ENCODE results near the gene ZNF511. TPM values are rescaled to one million over a fixed set of nuclear protein-coding genes. Genes with fewer than 3 reads are reported as not detected.

The ZNF511 gene
- total RNA-seq, 1 donor from 2014 or later, result 56.7 TPM

DNA sequence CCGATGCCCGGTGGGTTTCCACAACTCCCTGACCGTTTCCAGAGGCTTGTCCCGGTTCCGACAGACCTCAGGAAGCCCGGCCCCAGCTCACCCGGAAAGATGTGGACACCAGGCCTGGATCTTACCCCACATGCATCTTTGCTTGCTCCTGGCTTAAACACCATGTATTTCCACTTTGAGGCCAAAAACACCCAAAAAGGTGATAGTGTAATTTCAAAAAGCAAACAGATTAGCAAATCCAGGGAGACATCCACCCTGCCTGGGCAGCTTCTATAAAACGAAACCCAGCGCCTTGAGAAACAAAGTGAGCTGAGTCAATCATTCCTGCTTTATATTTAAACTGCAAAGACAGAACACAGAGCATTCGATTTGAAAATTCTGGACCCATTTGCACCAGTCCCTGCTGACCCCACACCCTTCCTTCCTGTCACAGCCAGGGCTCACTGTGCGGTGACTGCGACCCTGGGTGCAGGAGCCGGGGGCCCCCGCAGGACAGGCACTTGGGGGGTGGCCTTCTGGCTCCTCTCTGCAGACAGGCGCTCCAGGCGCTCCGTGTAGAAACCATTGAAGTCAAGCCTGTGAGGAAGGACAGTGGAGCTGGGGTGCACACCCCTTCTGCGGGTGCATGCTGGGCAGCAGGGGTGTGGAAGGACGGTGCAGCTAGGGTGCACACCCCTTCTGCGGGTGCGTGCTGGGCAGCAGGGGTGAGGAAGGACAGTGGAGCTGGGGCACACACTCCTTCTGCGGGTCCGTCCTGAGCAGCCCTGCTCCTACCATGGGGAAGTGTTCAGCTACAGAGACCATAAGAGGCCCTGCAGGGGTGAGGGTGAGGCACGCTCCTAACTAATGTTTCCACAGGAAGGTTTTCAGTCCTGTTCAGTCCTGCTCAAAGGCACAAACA is 29.1 kb upstream of the ZNF511 start:
- no peaks in the 10 kb centered on the region for H3K27me3 Mint-ChIP-seq
- peaks cover 46% of the 10 kb centered on the region for H3K36me3 Mint-ChIP-seq (ENCODE audit: low read depth)
- H3K9me3 Mint-ChIP-seq, result no peaks in the 10 kb centered on the region
- ChIA-PET POLR2A (interaction anchor here (1.2 to 1.4 kb wide), 2 partner anchors 20 to 28 kb away, joined by 3 to 5 read pairs; no protein-coding TSS in a partner anchor), CTCF (interaction anchor here (1.3 to 3.1 kb wide), 2 partner anchors 28 to 136 kb away, joined by 4 to 7 read pairs; no protein-coding TSS in a partner anchor)
- no peak for ATAC-seq (ENCODE audit: low read depth)
- DNase-seq, result no peak
- intact Hi-C loops (cut with micrococcal nuclease), result loop anchor here (5.0 kb wide), 1 partner anchor 707 kb away; no protein-coding TSS in a partner anchor
- TF ChIP-seq, protein P1, sequence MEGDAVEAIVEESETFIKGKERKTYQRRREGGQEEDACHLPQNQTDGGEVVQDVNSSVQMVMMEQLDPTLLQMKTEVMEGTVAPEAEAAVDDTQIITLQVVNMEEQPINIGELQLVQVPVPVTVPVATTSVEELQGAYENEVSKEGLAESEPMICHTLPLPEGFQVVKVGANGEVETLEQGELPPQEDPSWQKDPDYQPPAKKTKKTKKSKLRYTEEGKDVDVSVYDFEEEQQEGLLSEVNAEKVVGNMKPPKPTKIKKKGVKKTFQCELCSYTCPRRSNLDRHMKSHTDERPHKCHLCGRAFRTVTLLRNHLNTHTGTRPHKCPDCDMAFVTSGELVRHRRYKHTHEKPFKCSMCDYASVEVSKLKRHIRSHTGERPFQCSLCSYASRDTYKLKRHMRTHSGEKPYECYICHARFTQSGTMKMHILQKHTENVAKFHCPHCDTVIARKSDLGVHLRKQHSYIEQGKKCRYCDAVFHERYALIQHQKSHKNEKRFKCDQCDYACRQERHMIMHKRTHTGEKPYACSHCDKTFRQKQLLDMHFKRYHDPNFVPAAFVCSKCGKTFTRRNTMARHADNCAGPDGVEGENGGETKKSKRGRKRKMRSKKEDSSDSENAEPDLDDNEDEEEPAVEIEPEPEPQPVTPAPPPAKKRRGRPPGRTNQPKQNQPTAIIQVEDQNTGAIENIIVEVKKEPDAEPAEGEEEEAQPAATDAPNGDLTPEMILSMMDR (IDR thresholded peaks at IDR 0.05), result no peak
- no peak overlapping the region for H3K27ac Mint-ChIP-seq
- no peak overlapping the region for H3K4me3 Mint-ChIP-seq
- H3K4me1 Mint-ChIP-seq, result peaks cover 37% of the 10 kb centered on the region

- TF ChIP-seq, protein P1 (IDR thresholded peaks at IDR 0.05), result no peak
- CTCF ChIA-PET, result interaction anchor here (3.1 kb wide), 1 partner anchor 27 kb away, joined by 7 read pairs; no protein-coding TSS in a partner anchor
- POLR2A ChIA-PET, result no interaction called here
- Mint-ChIP-seq H3K4me1 (peaks cover 34% of the 10 kb centered on the region), H3K36me3 (ENCODE audit: low read depth) (peaks cover 52% of the 10 kb centered on the region), H3K27ac (no peak overlapping the region), H3K4me3 (no peak overlapping the region), H3K27me3 (no peaks in the 10 kb centered on the region), H3K9me3 (no peaks in the 10 kb centered on the region)
- intact Hi-C loops (cut with micrococcal nuclease), result no loop called here
- DNase-seq (no peak), ATAC-seq (ENCODE audit: low read depth) (no peak)
These were observed 28.2 kb upstream of the ZNF511 start for GRCh38 chr10:133280391-133281059.

- H3K27ac Mint-ChIP-seq, result no peak overlapping the region
- H3K4me1 Mint-ChIP-seq, result peaks cover 31% of the 10 kb centered on the region
- ChIA-PET POLR2A (no interaction called here), CTCF (interaction anchor here (3.1 kb wide), 1 partner anchor 27 kb away, joined by 7 read pairs; no protein-coding TSS in a partner anchor)
- no peak overlapping the region for H3K4me3 Mint-ChIP-seq
- ATAC-seq (ENCODE audit: low read depth) (no peak), DNase-seq (no peak)
- no peaks in the 10 kb centered on the region for H3K27me3 Mint-ChIP-seq
- intact Hi-C loops (cut with micrococcal nuclease), result no loop called here
- H3K36me3 Mint-ChIP-seq (ENCODE audit: low read depth), result peaks cover 54% of the 10 kb centered on the region
- H3K9me3 Mint-ChIP-seq, result no peaks in the 10 kb centered on the region
- TF ChIP-seq, protein P1 (IDR thresholded peaks at IDR 0.05), result no peak
These were observed 27.6 kb upstream of the ZNF511 start for GRCh38 chr10:133281084-133281483.

- no peak overlapping the region for H3K27ac Mint-ChIP-seq
- H3K4me3 Mint-ChIP-seq, result no peak overlapping the region
- peaks cover 30% of the 10 kb centered on the region for H3K4me1 Mint-ChIP-seq
- peaks cover 61% of the 10 kb centered on the region for H3K36me3 Mint-ChIP-seq (ENCODE audit: low read depth)
- H3K9me3 Mint-ChIP-seq, result no peaks in the 10 kb centered on the region
- intact Hi-C loops (cut with micrococcal nuclease), result no loop called here
- POLR2A ChIA-PET, result no interaction called here
- CTCF ChIA-PET, result interaction anchor here (3.1 kb wide), 1 partner anchor 26 kb away, joined by 7 read pairs; no protein-coding TSS in a partner anchor
- H3K27me3 Mint-ChIP-seq, result no peaks in the 10 kb centered on the region
- DNase-seq (no peak), ATAC-seq (ENCODE audit: low read depth) (no peak)
- TF ChIP-seq, protein P1 (IDR thresholded peaks at IDR 0.05), result no peak
These were observed 26.9 kb upstream of the ZNF511 start for GRCh38 chr10:133281628-133282372.

Measured in activated B cell treated with CpG ODN at 0.5 μM for 24 hours (primary cell).